H1 (cell line): ENCODE results near the gene MAML3. TPM values are rescaled to one million over a fixed set of nuclear protein-coding genes. Genes with fewer than 3 reads are reported as not detected.
A peak's percentile ranks its signal among the peaks of the same experiment; 100 is the strongest.

Experiments
- CTCF ChIA-PET: fragments of 300-600 bp; sonication (Branson Sonifier 250); formaldehyde crosslinking; loops from one replicate; lab custom pipeline; 2021; ENCODE audit not compliant: partially characterized antibody; lab: Charles Lee
- POLR2A ChIA-PET: fragments of 300-600 bp; sonication (Branson Sonifier 250); formaldehyde crosslinking; loops from one replicate; lab custom pipeline; 2021; ENCODE audit warnings: inconsistent platforms; ENCODE audit not compliant: partially characterized antibody; lab: Charles Lee
- DNase-seq, 2 experiments: peaks; one replicate each; pipeline versions ENCODE4 v3.0.0 to v3.0.0-alpha.2; 2010 to 2022; ENCODE audit warnings: low spot score in 2 of 2, low read depth in 1 of 2, mixed read lengths in 1 of 2
- FAIRE-seq: peaks from 2 replicates; lab custom pipeline; 2011; peaks lifted over from hg19 to GRCh38; lab: Jason Lieb, UNC
- H2AFZ ChIP-seq: 2 replicates; pipeline ENCODE4 v1.8.1; 2012; ENCODE audit warnings: low read length, inconsistent platforms
- H2AK5ac ChIP-seq: 2 replicates; pipeline ENCODE4 v1.6.1; 2013; ENCODE audit warnings: low read depth, low read length
- H2BK120ac ChIP-seq: replicated peaks from 2 replicates; pipeline ENCODE3; 2013; ENCODE audit warnings: low read depth, low read length, inconsistent platforms
- H2BK12ac ChIP-seq: 2 replicates; pipeline ENCODE4 v1.6.1; 2013; ENCODE audit warnings: low read depth, low read length
- H2BK15ac ChIP-seq: 2 replicates; pipeline ENCODE4 v1.6.1; 2013; ENCODE audit warnings: low read length
- H2BK20ac ChIP-seq: 2 replicates; pipeline ENCODE4 v1.6.1; 2013; ENCODE audit warnings: low read length
- H2BK5ac ChIP-seq: 2 replicates; pipeline ENCODE4 v1.6.1; 2013; ENCODE audit warnings: low read depth, low read length
- H3K14ac ChIP-seq: 2 replicates; pipeline ENCODE4 v1.6.1; 2013; ENCODE audit warnings: inconsistent platforms; ENCODE audit not compliant: insufficient read length
- H3K18ac ChIP-seq: 2 replicates; pipeline ENCODE4 v1.6.1; 2013; ENCODE audit warnings: low read length; ENCODE audit errors: extremely low read depth
- H3K23ac ChIP-seq: 2 replicates; pipeline ENCODE4 v1.6.1; 2013; ENCODE audit warnings: inconsistent platforms; ENCODE audit not compliant: insufficient read length
- H3K23me2 ChIP-seq: 2 replicates; pipeline ENCODE4 v1.6.1; 2013; ENCODE audit warnings: low read depth, low read length
- H3K27ac ChIP-seq: 2 replicates; pipeline ENCODE4 v1.6.1; 2011; ENCODE audit warnings: low read depth, low read length, inconsistent platforms
- H3K27me3 ChIP-seq, 4 experiments: replicated peaks in 1 of 4; 1 replicate in 1 of 4; 2 replicates in 3 of 4; pipeline versions ENCODE4 v1.6.1 to v1.8.1; 2011 to 2013; ENCODE audit warnings: low read length in 3 of 4, mild to moderate bottlenecking in 3 of 4, inconsistent platforms in 2 of 4, mixed read lengths in 2 of 4, moderate library complexity in 1 of 4; ENCODE audit not compliant: control insufficient read depth in 3 of 4, insufficient read depth in 3 of 4; ENCODE audit errors: extremely low read depth in 1 of 4
- H3K36me3 ChIP-seq, 4 experiments: 2 replicates each; pipeline versions ENCODE4 v1.6.1 to v1.8.1; 2011 to 2013; ENCODE audit warnings: mild to moderate bottlenecking in 4 of 4, low read length in 3 of 4, moderate library complexity in 2 of 4, control low read depth in 1 of 4, inconsistent platforms in 1 of 4; ENCODE audit not compliant: insufficient read depth in 4 of 4, control insufficient read depth in 2 of 4
- H3K4ac ChIP-seq: replicated peaks from 2 replicates; pipeline ENCODE3; 2013; ENCODE audit warnings: low read length, low read depth, mixed read lengths, inconsistent platforms; ENCODE audit not compliant: insufficient read length
- H3K4me1 ChIP-seq, 4 experiments: replicated peaks in 1 of 4; 1 replicate in 1 of 4; 2 replicates in 3 of 4; pipeline versions ENCODE4 v1.6.1 to v1.8.1; 2011 to 2013; ENCODE audit warnings: low read length in 3 of 4, inconsistent platforms in 2 of 4, mixed read lengths in 1 of 4; ENCODE audit not compliant: insufficient read depth in 4 of 4, control insufficient read depth in 3 of 4
- H3K4me2 ChIP-seq, 2 experiments: 2 replicates each; pipeline versions ENCODE4 v1.6.1 to v1.8.1; 2011 to 2013; ENCODE audit warnings: low read depth in 2 of 2, low read length in 2 of 2, control low read depth in 1 of 2, inconsistent platforms in 1 of 2, mild to moderate bottlenecking in 1 of 2; ENCODE audit not compliant: insufficient read depth in 1 of 2
- H3K4me3 ChIP-seq, 4 experiments: fragments of 200-600, 300-600 bp in 1 of 4; sonication (generic), shearing (Covaris generic), sonication (Bioruptor Twin) in 1 of 4; 2 replicates each; pipeline versions ENCODE4 v1.5.1 to v1.8.1; 2011 to 2016; ENCODE audit warnings: low read length in 4 of 4, low read depth in 3 of 4, control low read depth in 2 of 4, inconsistent platforms in 2 of 4, mild to moderate bottlenecking in 2 of 4, mixed read lengths in 1 of 4, moderate library complexity in 1 of 4; ENCODE audit not compliant: insufficient read depth in 2 of 4; ENCODE audit errors: extremely low read depth in 1 of 4
- H3K56ac ChIP-seq: replicated peaks from 2 replicates; pipeline ENCODE3; 2013; ENCODE audit warnings: low read depth, mild to moderate bottlenecking, mixed read lengths, low read length, inconsistent platforms; ENCODE audit not compliant: insufficient read length
- H3K79me1 ChIP-seq: 2 replicates; pipeline ENCODE4 v1.6.1; 2013; ENCODE audit warnings: low read depth, low read length, control low read depth
- H3K79me2 ChIP-seq, 2 experiments: 2 replicates each; pipeline versions ENCODE4 v1.6.1 to v1.8.1; 2012 to 2013; ENCODE audit warnings: low read length in 2 of 2, mild to moderate bottlenecking in 2 of 2, inconsistent platforms in 1 of 2; ENCODE audit not compliant: insufficient read depth in 2 of 2, control insufficient read depth in 1 of 2
- H3K9ac ChIP-seq, 4 experiments: replicated peaks in 1 of 4; 1 replicate in 1 of 4; 2 replicates in 3 of 4; pipeline versions ENCODE4 v1.6.1 to v1.8.1; 2011 to 2013; ENCODE audit warnings: low read depth in 3 of 4, low read length in 3 of 4, control low read depth in 2 of 4, mild to moderate bottlenecking in 2 of 4, moderate library complexity in 2 of 4, inconsistent platforms in 1 of 4; ENCODE audit errors: extremely low read depth in 1 of 4
- H3K9me3 ChIP-seq, 2 experiments: 2 replicates each; pipeline versions ENCODE4 v1.6.1 to v1.8.1; 2012 to 2013; ENCODE audit warnings: mild to moderate bottlenecking in 2 of 2, moderate library complexity in 2 of 2, control low read depth in 1 of 2, inconsistent platforms in 1 of 2, low read depth in 1 of 2, low read length in 1 of 2, mixed read lengths in 1 of 2; ENCODE audit not compliant: insufficient read depth in 2 of 2
- H4K20me1 ChIP-seq, 2 experiments: replicated peaks in 1 of 2; 2 replicates each; pipeline versions ENCODE3 to v1.8.1; 2011 to 2013; ENCODE audit warnings: inconsistent platforms in 2 of 2, low read length in 2 of 2, mild to moderate bottlenecking in 1 of 2; ENCODE audit not compliant: insufficient read depth in 2 of 2, control insufficient read depth in 1 of 2
- H4K5ac ChIP-seq: 2 replicates; pipeline ENCODE4 v1.6.1; 2013; ENCODE audit warnings: low read length, low read depth, mixed read lengths, inconsistent platforms; ENCODE audit not compliant: insufficient read length
- H4K8ac ChIP-seq: 2 replicates; pipeline ENCODE4 v1.8.0; 2013; ENCODE audit warnings: mild to moderate bottlenecking, moderate library complexity, low read length, inconsistent platforms; ENCODE audit not compliant: insufficient read depth; ENCODE audit errors: extremely low read depth
- H4K91ac ChIP-seq: replicated peaks from 2 replicates; pipeline ENCODE3; 2013; ENCODE audit warnings: low read length, mixed read lengths, inconsistent platforms; ENCODE audit not compliant: insufficient read length
- CHD1 ChIP-seq: IDR thresholded peaks from 2 replicates; pipeline ENCODE4 v1.6.1; 2012; ENCODE audit warnings: low read depth, low read length, improper control_type of control experiment
- SRF ChIP-seq: IDR thresholded peaks from 2 replicates; pipeline ENCODE4 v1.6.1; 2011; ENCODE audit warnings: mild to moderate bottlenecking, low read depth, low read length, moderate library complexity
- WGBS, 2 experiments: shearing (Covaris generic) in 1 of 2; methylation state at CpG; one replicate each; pipeline versions ENCODE4 v1.1.6 to v1.1.7; 2013 to 2015; ENCODE audit warnings: low lambda C conversion rate in 2 of 2, mixed read lengths in 2 of 2, inconsistent platforms in 1 of 2, low coverage in 1 of 2, missing lambda C conversion rate in 1 of 2; ENCODE audit not compliant: insufficient replicate concordance in 2 of 2, insufficient coverage in 1 of 2, insufficient read length in 1 of 2; ENCODE audit errors: extremely low coverage in 1 of 2, missing lambda C conversion rate in 1 of 2; 5-methylcytosine and 5-hydroxymethylcytosine counted together
- polyA plus RNA-seq, 7 experiments: library from polyadenylated mRNA; depleted of rRNA in 3 of 7; stranded (reverse) in 5 of 7; unstranded in 2 of 7; fragments of >200 nt in 5 of 7; fragments of 200-250 nt in 2 of 7; gene quantifications; 1 replicate in 5 of 7; 2 replicates in 1 of 7; 4 replicates in 1 of 7; pipeline versions ENCODE4 v1.2.1 to v1.2.3, GENCODE V29; 2011 to 2013; ENCODE audit warnings: missing spikeins in 2 of 7, mixed read lengths in 2 of 7
- total RNA-seq: library from RNA; stranded (reverse); fragmentation: NEBNext Ultra II Directional; extraction: Animal tissue kit (Norgen Biotek cat#: 25700); gene quantifications from 2 replicates; pipeline ENCODE4 v1.2.1, GENCODE V29; 2021

MAML3 gene
- total and polyA plus RNA-seq, 2 of the 8 experiments (the other 6 are each of a cell fraction or from before 2014, with no cell fraction given): 2.1 to 5.7 TPM

- H3K18ac ChIP-seq: no peak overlapping the region
- no peak overlapping the region for H2BK12ac ChIP-seq
- H3K79me1 ChIP-seq: no peaks in the 10 kb centered on the region
- no peak overlapping the region for H3K4me3 ChIP-seq
- POLR2A ChIA-PET: no interaction called here
- DNase-seq: no peak
- no peak overlapping the region for H2AK5ac ChIP-seq
- no peak overlapping the region for H3K4ac ChIP-seq
- peak overlapping the region; percentile 72; the same call in 1 of the 2 replicates for H4K8ac ChIP-seq
- H3K27ac ChIP-seq: no peak overlapping the region
- H3K4me1 ChIP-seq: peaks cover 0 to 2% (median 0%) of the 10 kb centered on the region in 4 experiments; a peak in 3 of 7 replicates
- WGBS, 2 experiments: 90% methylated on average over 9 of the region's 9 CpGs; no CpG with 5 or more reads in 1 of the 2 experiments
- H4K5ac ChIP-seq: no peak overlapping the region
- no peak overlapping the region for H3K9ac ChIP-seq
- TF ChIP-seq SRF (no peak), CHD1 (no peak)
- TF ChIP-seq, all 59 proteins: peak for 0
- no peaks in the 10 kb centered on the region for H3K27me3 ChIP-seq
- no peak overlapping the region for H3K23ac ChIP-seq
- CTCF ChIA-PET: interaction anchor here (0.6 to 1.7 kb wide), 2 partner anchors 68 to 466 kb away, joined by 3 to 4 read pairs; no protein-coding TSS in a partner anchor
- FAIRE-seq: no peak
- no peak overlapping the region for H2AFZ ChIP-seq
- no peaks in the 10 kb centered on the region for H3K79me2 ChIP-seq
- H3K23me2 ChIP-seq: no peaks in the 10 kb centered on the region
- H3K9me3 ChIP-seq: no peaks in the 10 kb centered on the region
- no peak overlapping the region for H2BK5ac ChIP-seq
- H2BK20ac ChIP-seq: no peak overlapping the region
- H3K14ac ChIP-seq: no peak overlapping the region
- no peak overlapping the region for H3K4me2 ChIP-seq
- H4K20me1 ChIP-seq: no peaks in the 10 kb centered on the region
- H3K56ac ChIP-seq: no peak overlapping the region
- no peak overlapping the region for H4K91ac ChIP-seq
- no peaks in the 10 kb centered on the region for H3K36me3 ChIP-seq
- no peak overlapping the region for H2BK15ac ChIP-seq
- no peak overlapping the region for H2BK120ac ChIP-seq
These were observed 293.5 kb downstream of the MAML3 start for GRCh38 chr4:139860435-139861024.
